HFFc6 (cell line): Measurements from ENCODE around the gene ZSCAN23. TPM values are rescaled to one million over a fixed set of nuclear protein-coding genes. Genes with fewer than 3 reads are reported as not detected.

ENCODE experiments used
- DNase-seq: peaks from one replicate; pipeline ENCODE4 v3.0.0-alpha.2; 2018
- H3K27ac Mint-ChIP-seq: 2 replicates; pipeline ENCODE4 v1.8.0; 2020; ENCODE audit warnings: mild to moderate bottlenecking, mixed read lengths
- H3K27me3 Mint-ChIP-seq: 2 replicates; pipeline ENCODE4 v1.8.0; 2021; ENCODE audit warnings: mild to moderate bottlenecking, moderate library complexity, mixed read lengths; ENCODE audit not compliant: insufficient read depth
- H3K36me3 Mint-ChIP-seq: 2 replicates; pipeline ENCODE4 v1.8.0; 2021; ENCODE audit warnings: low read depth, mixed read lengths
- H3K4me1 Mint-ChIP-seq: 2 replicates; pipeline ENCODE4 v1.8.0; 2020; ENCODE audit warnings: low read depth, mixed read lengths
- H3K4me3 Mint-ChIP-seq: 2 replicates; pipeline ENCODE4 v1.8.0; 2020; ENCODE audit warnings: mild to moderate bottlenecking, moderate library complexity, mixed read lengths
- H3K9me3 Mint-ChIP-seq: 2 replicates; pipeline ENCODE4 v1.8.0; 2020; ENCODE audit warnings: mild to moderate bottlenecking, mixed read lengths
- CTCF ChIP-seq: fragments of 200-600 bp; sonication (generic); IDR thresholded peaks from 2 replicates; pipeline ENCODE4 v1.5.0; 2021; ENCODE audit warnings: antibody characterized with exemption, mild to moderate bottlenecking
- total RNA-seq, 6 experiments: library from RNA; stranded (reverse); fragmentation: NEBNext Ultra II Directional; extraction: Animal tissue kit (Norgen Biotek cat#: 25700); gene quantifications; 2 replicates in 1 of 6; 3 replicates in 5 of 6; pipeline ENCODE4 v1.2.3, GENCODE V29; 2021

The ZSCAN23 gene
- total RNA-seq, 6 experiments from 2014 or later, result 0.48 to 1.5 (median 1.0) TPM

DNA sequence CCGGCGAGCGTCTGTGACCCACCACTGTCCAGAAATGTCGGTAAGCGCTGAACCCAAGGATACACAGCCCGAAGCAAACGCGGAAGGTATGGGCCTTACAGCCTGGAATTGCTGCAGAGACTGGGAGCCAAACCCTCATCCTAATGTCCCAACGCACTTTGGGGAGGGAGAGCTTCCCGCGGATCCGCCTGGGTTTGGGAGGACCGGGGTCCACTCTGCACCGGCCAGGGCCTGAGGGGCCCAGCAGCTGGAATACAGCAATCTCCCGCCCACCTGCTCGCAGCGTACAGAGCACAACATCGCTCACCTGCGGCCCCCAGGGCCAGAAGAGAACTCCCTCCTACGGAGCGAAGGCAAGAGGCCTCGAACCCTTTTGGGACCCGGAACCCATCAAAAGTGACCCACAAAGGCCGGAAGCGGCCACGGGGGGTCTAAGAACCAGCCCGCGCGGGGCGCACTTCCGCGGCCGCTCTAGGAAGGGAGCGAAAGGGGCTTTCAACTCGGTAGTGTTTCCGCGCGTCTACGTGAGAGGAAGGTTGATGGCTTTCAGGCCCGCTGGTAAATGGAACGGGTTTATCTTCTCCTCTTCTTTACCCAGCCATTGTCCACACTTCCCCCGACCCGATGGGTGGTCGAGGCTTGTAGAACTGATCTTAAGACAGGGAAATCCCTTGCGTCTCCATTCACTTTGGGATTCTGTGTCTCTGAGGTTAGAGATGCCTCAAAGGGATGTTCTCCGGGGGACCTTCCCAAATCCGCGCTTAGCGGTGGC lies 43.8 kb downstream of the ZSCAN23 start, which contains the start of gene ZSCAN12:
Gene ZSCAN12 (minus strand): TSS at position 398 of the 772 bp plus-strand sequence. CDS start 1,342 bp downstream, outside the sequence.
- Mint-ChIP-seq H3K27ac (peak within 1 kb of the TSS; percentile 95), H3K4me3 (peak within 1 kb of the TSS; percentile 98), H3K9me3 (no peaks in the 10 kb centered on the region), H3K36me3 (peaks cover 12% of the 10 kb centered on the region), H3K27me3 (no peaks in the 10 kb centered on the region; the same call in 1 of the 2 replicates), H3K4me1 (peaks cover 36% of the 10 kb centered on the region)
- DNase-seq, result peak; percentile 72
- peak; percentile 71 for TF ChIP-seq CTCF

DNA sequence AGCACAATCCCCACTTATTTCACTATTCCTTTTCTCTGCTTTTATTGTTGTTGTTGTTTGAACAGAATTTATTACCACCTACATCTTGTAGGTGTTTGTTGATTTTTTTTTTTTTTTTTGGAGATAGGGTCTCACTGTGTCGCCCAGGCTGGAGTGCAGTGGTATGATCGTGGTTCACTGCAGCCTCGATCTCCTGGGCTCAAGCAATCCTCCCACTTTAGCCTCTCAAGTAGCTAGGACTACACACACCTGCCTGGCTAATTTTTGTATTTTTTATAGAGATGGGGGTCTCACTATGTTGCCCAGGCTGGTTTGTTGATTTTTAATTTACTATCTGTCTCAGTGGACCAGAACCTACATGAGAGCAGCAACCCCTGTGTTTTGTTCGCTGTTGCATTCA lies 47.4 kb downstream of the ZSCAN23 start:
- Mint-ChIP-seq H3K27me3 (no peaks in the 10 kb centered on the region; the same call in 1 of the 2 replicates), H3K4me3 (no peak overlapping the region), H3K36me3 (peaks cover 27% of the 10 kb centered on the region), H3K27ac (no peak overlapping the region), H3K9me3 (no peaks in the 10 kb centered on the region), H3K4me1 (peaks cover 38% of the 10 kb centered on the region)
- no peak for DNase-seq
- no peak for TF ChIP-seq CTCF

- Mint-ChIP-seq H3K27me3 (no peaks in the 10 kb centered on the region; the same call in 1 of the 2 replicates), H3K4me1 (peaks cover 27% of the 10 kb centered on the region), H3K27ac (no peak overlapping the region), H3K36me3 (peaks cover 36% of the 10 kb centered on the region), H3K4me3 (no peak overlapping the region), H3K9me3 (no peaks in the 10 kb centered on the region)
- DNase-seq, result no peak
- peak; percentile 71 for TF ChIP-seq CTCF
Measured at GRCh38 chr6:28393912-28394662, 49.2 kb downstream of the ZSCAN23 start.

- DNase-seq, result no peak
- H3K4me1 Mint-ChIP-seq, result peaks cover 6% of the 10 kb centered on the region; the same call in 1 of the 2 replicates
- H3K9me3 Mint-ChIP-seq, result no peaks in the 10 kb centered on the region
- no peak overlapping the region for H3K4me3 Mint-ChIP-seq
- H3K36me3 Mint-ChIP-seq, result peaks cover 23% of the 10 kb centered on the region
- H3K27me3 Mint-ChIP-seq, result no peaks in the 10 kb centered on the region; the same call in 1 of the 2 replicates
- no peak overlapping the region for H3K27ac Mint-ChIP-seq
- no peak for TF ChIP-seq CTCF
Measured at GRCh38 chr6:28390688-28391087, 52.6 kb downstream of the ZSCAN23 start.

GRCh38 chr6:28384143-28384533 lies 59.2 kb downstream of the ZSCAN23 start:
- Mint-ChIP-seq H3K27ac (peak overlapping the region; percentile 20; the same call in 1 of the 2 replicates), H3K4me3 (no peak overlapping the region)

More at GRCh38 chr6:28384143-28384533, 59.2 kb downstream of the ZSCAN23 start:
- no peaks in the 10 kb centered on the region for H3K9me3 Mint-ChIP-seq
- no peaks in the 10 kb centered on the region; the same call in 1 of the 2 replicates for H3K27me3 Mint-ChIP-seq
- H3K4me1 Mint-ChIP-seq, result peaks cover 16% of the 10 kb centered on the region
- no peak for DNase-seq
- TF ChIP-seq CTCF, result no peak
- H3K36me3 Mint-ChIP-seq, result peaks cover 39% of the 10 kb centered on the region
